Upper lobe of left lung (tissue), 4 donors: ENCODE measurements around the gene RALA.

Experiments
- EP300 ChIP-seq, 4 donors: sonication (generic); formaldehyde crosslinking; IDR thresholded peaks; one replicate each; pipeline ENCODE4 v1.5.1; 2017; ENCODE audit warnings: antibody characterized with exemption in 4 of 4, control low read depth in 2 of 4
- POLR2A ChIP-seq, 4 donors: fragments of 450-650 bp; IDR thresholded peaks; one replicate each; pipeline ENCODE4 v1.5.1; 2016 to 2017; ENCODE audit warnings: antibody characterized with exemption in 4 of 4, mild to moderate bottlenecking in 2 of 4
- TF ChIP-seq, protein P1 (sequence below), 6 experiments: fragments of 450-650 bp in 4 of 6; fragments of 200-600 bp in 2 of 6; sonication (generic) in 2 of 6; IDR thresholded peaks; one replicate each; pipeline ENCODE4 v1.5.1; 2016 to 2019; ENCODE audit warnings: antibody characterized with exemption in 6 of 6

DNA sequence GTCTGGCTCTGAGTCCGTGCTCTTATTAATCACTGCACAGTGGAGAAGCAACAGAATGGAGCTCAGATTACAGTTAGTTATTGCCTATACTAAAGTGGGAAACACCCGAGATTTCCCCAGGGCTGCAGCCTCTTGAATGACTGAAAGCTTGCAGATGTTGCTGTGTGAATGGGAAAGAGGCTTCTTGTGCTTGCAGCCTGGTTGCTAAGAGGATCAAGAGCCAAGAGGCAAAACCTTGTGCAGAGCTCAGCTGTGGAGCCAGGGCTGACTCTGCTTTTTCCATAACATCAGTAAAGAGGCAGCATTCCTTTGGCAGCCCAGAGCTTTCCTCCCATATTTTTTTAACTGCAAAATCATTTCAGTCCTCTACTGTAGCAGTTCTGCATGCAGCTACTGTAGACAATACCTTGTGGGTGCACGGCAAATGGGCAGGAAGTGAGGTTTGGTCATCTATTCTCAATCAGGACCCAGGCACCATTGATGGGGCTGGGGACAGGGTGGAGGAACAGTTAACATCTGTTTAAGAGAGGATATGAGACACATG, 86.5 kb downstream of the RALA start:
- TF ChIP-seq, protein P1, sequence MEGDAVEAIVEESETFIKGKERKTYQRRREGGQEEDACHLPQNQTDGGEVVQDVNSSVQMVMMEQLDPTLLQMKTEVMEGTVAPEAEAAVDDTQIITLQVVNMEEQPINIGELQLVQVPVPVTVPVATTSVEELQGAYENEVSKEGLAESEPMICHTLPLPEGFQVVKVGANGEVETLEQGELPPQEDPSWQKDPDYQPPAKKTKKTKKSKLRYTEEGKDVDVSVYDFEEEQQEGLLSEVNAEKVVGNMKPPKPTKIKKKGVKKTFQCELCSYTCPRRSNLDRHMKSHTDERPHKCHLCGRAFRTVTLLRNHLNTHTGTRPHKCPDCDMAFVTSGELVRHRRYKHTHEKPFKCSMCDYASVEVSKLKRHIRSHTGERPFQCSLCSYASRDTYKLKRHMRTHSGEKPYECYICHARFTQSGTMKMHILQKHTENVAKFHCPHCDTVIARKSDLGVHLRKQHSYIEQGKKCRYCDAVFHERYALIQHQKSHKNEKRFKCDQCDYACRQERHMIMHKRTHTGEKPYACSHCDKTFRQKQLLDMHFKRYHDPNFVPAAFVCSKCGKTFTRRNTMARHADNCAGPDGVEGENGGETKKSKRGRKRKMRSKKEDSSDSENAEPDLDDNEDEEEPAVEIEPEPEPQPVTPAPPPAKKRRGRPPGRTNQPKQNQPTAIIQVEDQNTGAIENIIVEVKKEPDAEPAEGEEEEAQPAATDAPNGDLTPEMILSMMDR (IDR thresholded peaks at IDR 0.05): no peak
- TF ChIP-seq EP300 (IDR thresholded peaks at IDR 0.05): no peak
- no peak for TF ChIP-seq POLR2A (IDR thresholded peaks at IDR 0.05)
